Measurements from ENCODE around the gene GOSR2.

The GOSR2 gene

DNA sequence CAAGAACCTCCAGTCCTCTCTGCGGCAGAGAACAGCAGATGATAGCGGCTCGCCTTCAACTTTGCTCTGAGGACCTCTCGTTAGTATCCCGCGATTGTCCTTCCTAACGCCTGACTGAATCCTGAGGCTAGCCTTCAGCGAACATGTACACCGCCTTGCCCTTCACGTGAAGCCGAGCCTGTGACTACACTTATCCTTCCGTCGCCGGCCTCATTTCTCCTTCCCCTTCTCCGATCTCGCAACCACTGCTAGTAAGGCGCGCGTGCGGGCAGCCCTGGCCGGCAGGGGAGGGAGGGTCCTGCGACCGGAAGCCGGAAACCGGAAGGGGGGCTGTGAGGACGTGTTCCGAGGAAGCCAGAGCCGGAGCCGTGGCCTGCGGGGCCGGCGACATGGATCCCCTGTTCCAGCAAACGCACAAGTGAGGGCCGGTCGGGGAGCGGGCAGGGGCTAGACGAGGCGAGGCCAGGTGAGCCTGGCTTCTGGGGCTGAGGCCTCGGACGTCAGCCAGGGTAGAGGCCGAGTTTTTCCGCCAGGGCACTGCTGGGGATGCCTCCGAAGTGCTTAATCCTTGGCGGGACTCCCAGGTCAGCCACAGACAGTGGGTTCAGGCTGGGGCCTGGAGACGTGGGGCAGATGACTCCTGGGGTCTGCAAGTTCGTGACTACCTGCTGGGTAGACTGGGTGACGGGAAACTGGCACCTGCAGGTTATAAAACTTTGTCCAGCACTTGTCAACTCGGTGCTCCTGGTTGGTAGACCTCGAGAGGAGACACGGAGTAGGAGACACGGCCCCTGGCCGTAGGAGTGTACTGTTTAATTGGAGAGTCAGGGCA is at the start of gene GOSR2:
TSS of gene GOSR2 (plus strand) at position 357 of the 832 bp plus-strand sequence. CDS start at position 390, 33 bp downstream.
- peak; percentile 98 for DNase-seq

- no peak for DNase-seq
Measured at GRCh38 chr17:46873941-46874645, 48.9 kb upstream of the GOSR2 start.

DNA sequence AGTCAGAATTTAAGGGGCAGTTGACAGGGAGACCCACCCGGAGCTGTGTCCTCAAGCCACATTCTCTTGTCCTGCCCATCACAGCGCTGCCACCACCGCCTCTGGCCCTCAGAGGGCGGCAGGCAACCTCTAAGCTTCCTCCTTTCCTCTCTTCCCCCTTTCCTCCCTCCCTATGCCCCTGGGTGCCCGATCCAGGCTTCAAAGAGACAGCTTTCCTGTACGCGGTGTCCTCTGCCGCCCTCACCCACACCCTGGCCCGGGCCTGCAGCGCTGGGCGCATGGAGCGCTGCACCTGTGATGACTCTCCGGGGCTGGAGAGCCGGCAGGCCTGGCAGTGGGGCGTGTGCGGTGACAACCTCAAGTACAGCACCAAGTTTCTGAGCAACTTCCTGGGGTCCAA is 48.1 kb upstream of the GOSR2 start:
- no peak for DNase-seq

GRCh38 chr17:46875849-46876352 is 47.1 kb upstream of the GOSR2 start:
- DNase-seq, result no peak

DNA sequence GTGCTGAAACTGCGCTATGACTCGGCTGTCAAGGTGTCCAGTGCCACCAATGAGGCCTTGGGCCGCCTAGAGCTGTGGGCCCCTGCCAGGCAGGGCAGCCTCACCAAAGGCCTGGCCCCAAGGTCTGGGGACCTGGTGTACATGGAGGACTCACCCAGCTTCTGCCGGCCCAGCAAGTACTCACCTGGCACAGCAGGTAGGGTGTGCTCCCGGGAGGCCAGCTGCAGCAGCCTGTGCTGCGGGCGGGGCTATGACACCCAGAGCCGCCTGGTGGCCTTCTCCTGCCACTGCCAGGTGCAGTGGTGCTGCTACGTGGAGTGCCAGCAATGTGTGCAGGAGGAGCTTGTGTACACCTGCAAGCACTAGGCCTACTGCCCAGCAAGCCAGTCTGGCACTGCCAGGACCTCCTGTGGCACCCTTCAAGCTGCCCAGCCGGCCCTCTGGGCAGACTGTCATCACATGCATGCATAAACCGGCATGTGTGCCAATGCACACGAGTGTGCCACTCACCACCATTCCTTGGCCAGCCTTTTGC is 46.5 kb upstream of the GOSR2 start:
- DNase-seq, result no peak

- no peak for DNase-seq
Measured at GRCh38 chr17:46876926-46877325, 46.0 kb upstream of the GOSR2 start.

DNA sequence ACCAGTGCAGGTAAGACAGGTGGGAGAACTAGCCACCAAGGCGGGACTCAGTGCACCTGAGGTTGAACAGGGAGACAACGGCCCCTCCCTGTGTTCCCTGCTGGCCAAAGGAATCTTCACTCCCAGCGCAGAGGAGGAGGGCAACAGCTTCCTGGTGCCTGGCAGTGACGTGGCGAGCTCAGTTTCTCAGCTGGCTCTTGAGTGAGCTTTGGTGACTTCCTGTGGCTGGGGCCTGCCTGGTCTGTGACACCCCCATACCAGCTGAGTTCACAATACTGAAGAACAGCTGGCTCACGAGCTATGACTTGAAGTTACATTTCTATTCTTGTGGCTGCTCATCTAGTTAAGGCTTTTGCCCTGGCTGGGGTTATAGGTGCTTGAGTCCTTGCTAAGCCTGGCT is 45.5 kb upstream of the GOSR2 start:
- DNase-seq, result no peak

- DNase-seq, result no peak
Measured at GRCh38 chr17:46878055-46878454, 44.9 kb upstream of the GOSR2 start.

DNA sequence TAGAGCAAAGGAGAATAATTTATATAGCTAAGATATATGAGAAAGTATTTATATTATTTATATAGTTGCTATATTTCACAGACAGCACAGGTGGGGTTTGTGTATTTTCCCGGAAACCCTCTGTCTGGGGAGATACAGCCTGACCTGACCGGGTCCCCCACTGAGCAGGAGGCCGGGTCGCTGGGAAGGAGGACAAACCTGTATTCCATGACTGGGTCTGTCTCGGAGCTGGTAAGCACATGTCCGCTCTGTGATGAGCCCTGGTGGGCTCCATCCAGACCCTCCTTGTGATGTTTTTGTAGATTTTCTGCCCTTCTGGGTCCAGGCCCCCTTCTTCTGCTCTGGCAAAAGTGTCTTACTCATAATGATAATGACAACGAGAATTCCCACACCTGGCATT is 43.9 kb upstream of the GOSR2 start:
- no peak for DNase-seq

- no peak for DNase-seq
Measured at GRCh38 chr17:46881015-46881414, 41.9 kb upstream of the GOSR2 start.

DNA sequence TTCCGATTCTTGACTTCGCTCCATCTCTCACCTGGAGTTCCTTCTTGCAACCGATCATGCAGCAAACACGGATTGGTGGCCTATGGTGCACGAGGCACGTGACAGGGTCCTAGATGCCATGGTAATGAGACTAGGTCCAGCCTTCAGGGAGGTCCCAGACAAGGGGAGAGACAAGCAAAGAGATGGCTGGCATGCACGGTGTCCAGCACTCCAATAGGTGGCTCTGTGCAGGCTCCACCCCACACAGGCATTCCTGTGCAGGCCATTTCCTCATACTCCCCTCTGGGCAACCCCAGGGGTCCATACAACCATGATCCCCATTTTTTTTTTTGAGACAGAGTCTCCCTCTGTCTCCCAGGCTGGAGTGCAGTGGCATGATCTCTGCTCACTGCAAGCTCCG is 40.3 kb upstream of the GOSR2 start:
- DNase-seq, result no peak

DNA sequence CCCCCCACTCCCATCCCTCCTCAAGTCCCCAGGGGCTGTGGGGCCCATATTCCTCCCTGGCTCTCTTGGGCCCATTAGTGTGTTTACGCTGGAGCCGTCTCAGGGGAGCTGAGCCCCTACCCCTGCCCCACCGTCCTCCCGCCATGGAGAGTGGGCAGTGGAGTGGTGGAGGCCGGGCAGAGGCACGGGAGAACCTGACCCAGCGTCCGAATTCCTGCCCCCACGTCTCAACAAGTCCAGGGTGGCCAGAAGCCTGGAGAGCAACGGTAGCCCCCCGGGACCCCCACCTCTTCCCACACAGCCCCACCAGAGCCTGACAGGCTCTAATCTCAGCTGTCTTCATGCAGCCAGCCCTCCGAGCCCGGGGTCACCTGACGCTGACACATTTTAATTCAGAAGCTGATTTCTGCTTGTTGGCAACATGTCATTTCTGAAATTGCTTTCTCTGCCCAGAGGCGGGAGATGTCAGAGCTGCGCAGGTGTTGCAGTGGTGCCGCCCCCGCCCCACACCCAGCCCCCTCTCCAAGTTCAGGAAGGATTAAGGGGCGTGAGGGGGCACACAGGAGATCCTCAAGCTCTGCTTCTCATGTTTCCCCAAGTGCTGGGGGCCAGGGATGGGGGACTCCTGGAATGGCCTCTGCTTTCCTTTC is 39.0 kb upstream of the GOSR2 start:
- no peak for DNase-seq

GRCh38 chr17:46884552-46884951 is 38.4 kb upstream of the GOSR2 start:
- DNase-seq, result no peak

- DNase-seq, result no peak
Measured at GRCh38 chr17:46885415-46886309, 37.3 kb upstream of the GOSR2 start.

DNA sequence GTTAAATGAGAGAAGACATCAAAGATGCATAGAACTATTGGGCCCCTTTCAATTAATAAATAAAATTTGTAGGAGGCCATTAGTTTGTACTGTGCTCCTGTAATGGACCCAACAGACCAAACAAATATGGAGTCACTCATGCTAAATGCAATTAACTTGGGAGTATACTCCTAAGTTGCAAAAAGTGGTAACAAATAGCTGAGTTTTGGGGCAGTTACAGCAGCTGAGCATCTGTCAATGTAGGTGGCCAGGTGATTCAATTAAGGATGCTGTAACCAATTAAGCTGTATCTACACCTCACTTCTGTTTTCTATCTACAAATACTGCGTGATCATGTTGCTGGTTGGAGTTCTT is 36.7 kb upstream of the GOSR2 start:
- DNase-seq, result no peak

DNA sequence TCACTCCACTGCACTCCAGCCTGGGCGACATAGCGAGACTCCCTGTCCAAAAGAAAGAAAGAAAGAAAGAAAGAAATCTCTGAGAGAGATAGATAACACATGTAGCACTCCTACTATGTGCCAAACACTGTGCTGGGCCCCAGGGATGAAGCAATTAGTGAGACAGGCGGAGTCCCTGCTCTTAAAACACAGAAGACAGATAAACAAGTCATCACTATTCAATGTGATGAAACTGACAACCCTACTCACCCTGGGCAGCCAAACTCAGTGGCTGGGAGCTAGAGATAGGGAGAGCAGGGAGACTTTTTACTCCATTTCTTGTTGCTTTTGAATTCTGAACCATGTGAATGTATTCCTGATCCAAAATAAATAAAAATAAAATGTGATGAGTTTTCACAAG is 35.2 kb upstream of the GOSR2 start:
- DNase-seq, result no peak

DNA sequence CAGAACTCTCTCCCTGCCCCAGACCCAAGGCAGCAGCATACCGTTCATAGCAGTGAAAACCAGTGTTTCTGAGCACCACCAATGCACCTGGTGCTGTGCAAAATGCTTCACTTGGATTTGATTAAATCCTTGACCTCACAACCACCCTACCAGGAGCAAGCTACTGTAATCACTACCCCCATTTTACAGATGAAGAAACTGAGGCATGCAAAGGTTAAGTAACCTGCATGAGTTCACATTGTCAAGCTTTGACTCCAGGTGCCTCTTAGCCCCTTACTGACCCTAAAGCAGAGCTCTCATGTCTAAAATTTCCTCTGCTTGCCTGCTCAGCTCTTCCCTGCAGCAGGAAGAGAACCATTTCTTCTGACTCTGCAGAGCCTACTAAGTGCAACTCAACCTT is 34.2 kb upstream of the GOSR2 start:
- DNase-seq, result no peak

DNA sequence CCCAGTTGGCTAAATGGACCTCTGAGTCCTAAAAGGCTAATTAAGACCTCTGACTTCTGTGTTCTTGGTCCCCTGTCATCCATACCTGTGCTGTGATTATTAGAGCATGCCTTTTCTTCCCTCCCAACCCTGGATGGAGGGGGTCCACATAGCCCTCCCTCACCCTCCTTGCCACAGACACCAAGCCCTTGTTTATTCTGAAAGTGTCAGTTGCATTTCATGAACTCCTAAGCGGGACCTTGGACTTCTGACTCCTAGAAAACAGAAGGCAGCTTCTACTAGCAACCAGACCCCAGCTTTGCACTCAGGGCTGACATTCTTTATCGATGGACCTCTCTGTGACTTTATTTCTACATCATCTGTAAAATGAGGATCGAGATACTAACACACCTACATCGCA is 33.4 kb upstream of the GOSR2 start:
- DNase-seq, result no peak

DNA sequence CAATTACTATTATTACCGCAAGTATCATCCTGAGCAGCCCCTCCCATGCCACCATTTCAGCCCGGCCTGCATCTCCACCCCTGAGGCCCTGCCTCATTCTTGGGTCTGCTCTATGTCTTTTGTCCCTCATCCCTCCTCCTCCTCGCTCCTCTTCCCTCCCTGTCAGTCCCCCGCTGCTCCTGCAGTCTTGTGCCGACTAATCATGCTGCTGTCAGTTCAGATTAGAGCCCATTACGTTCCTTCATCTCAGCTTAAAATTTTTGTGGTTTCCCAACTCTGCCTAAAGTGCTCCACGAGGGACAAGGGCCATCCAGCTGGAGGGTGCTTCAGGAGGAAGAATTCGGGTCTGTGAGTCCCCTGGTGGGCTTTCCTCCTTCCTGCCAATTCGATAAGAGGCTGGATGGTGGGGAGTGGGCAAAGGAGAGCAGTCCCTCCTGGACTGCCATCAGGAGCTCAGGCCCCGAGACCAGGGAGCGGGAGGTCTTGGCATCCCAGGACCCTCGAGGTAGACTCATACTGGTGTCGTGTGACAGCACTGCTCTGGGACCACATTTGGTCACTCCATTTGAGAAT is 32.9 kb upstream of the GOSR2 start:
- no peak for DNase-seq

- DNase-seq, result no peak
Measured at GRCh38 chr17:46890638-46891037, 32.3 kb upstream of the GOSR2 start.

GRCh38 chr17:46892192-46892703 is 30.7 kb upstream of the GOSR2 start:
- DNase-seq, result no peak

DNA sequence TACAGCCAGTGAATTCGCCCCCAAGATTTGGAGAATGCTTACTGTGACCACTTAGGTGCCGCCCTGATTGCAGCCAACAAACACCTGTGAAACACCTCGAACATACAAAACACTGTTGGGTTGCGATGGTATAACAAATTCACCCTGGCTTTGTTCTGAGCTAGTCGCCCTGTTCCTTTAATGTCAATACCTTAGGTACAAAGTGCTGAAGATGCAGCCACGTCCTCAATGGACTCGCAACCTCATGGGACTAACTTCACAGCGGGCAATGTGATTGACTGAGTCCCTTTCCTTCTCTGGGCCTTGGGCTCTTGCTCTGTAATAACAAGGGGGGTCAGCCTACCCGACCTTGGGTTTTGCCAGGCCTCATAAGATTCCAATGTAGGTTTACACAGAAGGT is 28.9 kb upstream of the GOSR2 start:
- no peak for DNase-seq

Data from kidney glomerular epithelial cell (primary cell).